ES-I3 (cell line): ENCODE measurements around the gene ZFAND6.
"Not testable (repeated sequence)": the region's sequence is repeated elsewhere in the genome, so short reads cannot be mapped to it uniquely, and the experiment has no call there.

ENCODE experiments used
- H3K36me3 ChIP-seq: 2 replicates; pipeline ENCODE4 v1.6.1; 2013; ENCODE audit warnings: mild to moderate bottlenecking, low read length, control low read depth, moderate library complexity; ENCODE audit not compliant: insufficient read depth
- H3K4me1 ChIP-seq: 2 replicates; pipeline ENCODE4 v1.6.1; 2013; ENCODE audit warnings: mild to moderate bottlenecking, control low read depth, low read length; ENCODE audit not compliant: insufficient read depth
- H3K9ac ChIP-seq: 2 replicates; pipeline ENCODE4 v1.6.1; 2013; ENCODE audit warnings: low read depth, mild to moderate bottlenecking, low read length, moderate library complexity
- H3K9me3 ChIP-seq: 2 replicates; pipeline ENCODE4 v1.6.1; 2013; ENCODE audit warnings: mild to moderate bottlenecking, low read length, moderate library complexity; ENCODE audit not compliant: control insufficient read depth, insufficient read depth

ZFAND6 gene

DNA sequence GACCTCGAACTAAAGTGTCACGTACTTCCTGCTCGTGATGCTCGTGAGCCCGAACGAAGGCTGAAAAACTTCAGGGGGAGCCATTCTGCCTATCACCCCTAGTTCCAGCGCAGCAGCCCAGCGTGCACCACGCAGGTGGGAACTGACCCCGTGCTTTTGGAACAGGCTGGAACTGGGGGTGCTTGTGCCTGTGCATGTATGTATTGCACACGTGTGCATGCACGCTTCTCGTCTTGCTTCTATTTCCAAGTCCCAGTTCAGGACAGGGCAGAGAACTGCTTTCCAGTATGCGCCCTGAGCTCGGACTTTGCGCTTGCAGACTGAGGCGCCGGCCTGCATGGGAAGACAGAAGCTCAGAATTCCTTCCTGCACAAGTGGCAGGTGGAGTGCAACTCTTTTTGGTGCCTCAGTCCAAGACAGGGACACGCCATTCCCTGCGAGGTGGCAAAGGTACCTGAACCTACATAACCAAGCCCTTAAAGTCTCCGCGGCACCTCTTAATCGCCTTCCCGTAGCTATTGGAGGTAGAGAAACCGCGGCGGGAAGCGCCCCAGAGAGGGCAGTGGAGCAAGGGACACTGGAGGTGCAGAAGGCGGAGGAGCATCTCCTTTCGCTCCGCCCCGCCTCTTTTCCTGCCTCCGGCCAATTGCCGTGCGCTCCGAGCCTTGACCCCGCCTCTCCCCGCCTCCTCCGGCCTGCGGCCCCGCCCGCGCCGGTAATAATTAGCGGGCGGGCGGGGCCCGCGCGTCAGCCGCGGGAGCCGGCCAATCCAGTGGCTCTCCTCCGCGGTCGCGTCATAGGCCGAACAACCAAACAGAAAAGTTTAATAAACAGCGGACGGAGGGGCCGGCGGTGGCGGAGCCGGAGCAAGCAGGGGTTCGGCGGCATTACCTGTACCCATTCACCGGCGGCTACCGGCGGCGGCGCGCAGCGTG lies at the start of gene ZFAND6:
TSS of gene ZFAND6 (plus strand) at position 826 of the 935 bp plus-strand sequence. CDS start 60,669 bp downstream, outside the sequence.
- no peaks in the 10 kb centered on the region for H3K36me3 ChIP-seq
- peak within 1 kb of the TSS; percentile 95 for H3K9ac ChIP-seq
- H3K4me1 ChIP-seq = peaks cover 12% of the 10 kb centered on the region
- no peaks in the 10 kb centered on the region for H3K9me3 ChIP-seq

- Histone ChIP-seq H3K9me3 (no peaks in the 10 kb centered on the region), H3K36me3 (no peaks in the 10 kb centered on the region), H3K4me1 (no peaks in the 10 kb centered on the region), H3K9ac (no peak overlapping the region)
Measured at GRCh38 chr15:80010131-80010673, 49.3 kb upstream of the ZFAND6 start.

- not testable (repeated sequence) for H3K9ac ChIP-seq, H3K9me3 ChIP-seq, H3K4me1 ChIP-seq, H3K36me3 ChIP-seq
Measured at GRCh38 chr15:80011041-80011523, 48.4 kb upstream of the ZFAND6 start.

- Histone ChIP-seq H3K4me1 (no peaks in the 10 kb centered on the region), H3K36me3 (no peaks in the 10 kb centered on the region), H3K9me3 (no peaks in the 10 kb centered on the region), H3K9ac (no peak overlapping the region)
Measured at GRCh38 chr15:80011596-80011995, 47.9 kb upstream of the ZFAND6 start.

- Histone ChIP-seq H3K9ac (no peak overlapping the region), H3K4me1 (no peaks in the 10 kb centered on the region), H3K9me3 (no peaks in the 10 kb centered on the region)
Measured at GRCh38 chr15:80012060-80012726, 47.3 kb upstream of the ZFAND6 start.

GRCh38 chr15:80014186-80014585 lies 45.3 kb upstream of the ZFAND6 start:
- not testable (repeated sequence) for H3K9ac ChIP-seq, H3K4me1 ChIP-seq, H3K36me3 ChIP-seq, H3K9me3 ChIP-seq

More at GRCh38 chr15:80012060-80012726, 47.3 kb upstream of the ZFAND6 start:
- H3K36me3 ChIP-seq = no peaks in the 10 kb centered on the region

- H3K9me3 ChIP-seq = no peaks in the 10 kb centered on the region
- no peaks in the 10 kb centered on the region for H3K4me1 ChIP-seq
- H3K9ac ChIP-seq = no peak overlapping the region
- no peaks in the 10 kb centered on the region for H3K36me3 ChIP-seq
Measured at GRCh38 chr15:80015156-80015555, 44.3 kb upstream of the ZFAND6 start.

- H3K36me3 ChIP-seq, H3K4me1 ChIP-seq, H3K9me3 ChIP-seq, H3K9ac ChIP-seq: not testable (repeated sequence)
Measured at GRCh38 chr15:80016506-80016905, 43.0 kb upstream of the ZFAND6 start.

DNA sequence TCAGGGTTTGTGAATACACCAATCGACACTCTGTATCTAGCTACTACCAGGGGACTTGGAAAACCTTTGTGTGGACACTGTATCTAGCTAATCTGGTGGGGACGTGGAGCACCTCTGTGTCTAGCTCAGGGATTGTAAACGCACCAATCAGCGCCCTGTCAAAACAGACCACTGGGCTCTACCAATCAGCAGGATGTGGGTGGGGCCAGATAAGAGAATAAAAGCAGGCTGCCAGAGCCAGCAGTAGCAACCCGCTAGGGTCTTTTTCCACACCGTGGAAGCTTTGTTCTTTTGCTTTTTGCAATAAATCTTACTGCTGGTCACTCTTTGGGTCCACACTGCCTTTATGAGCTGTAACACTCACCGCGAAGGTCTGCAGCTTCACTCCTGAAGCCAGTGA lies 42.3 kb upstream of the ZFAND6 start:
- not testable (repeated sequence) for H3K4me1 ChIP-seq, H3K36me3 ChIP-seq, H3K9me3 ChIP-seq, H3K9ac ChIP-seq

GRCh38 chr15:80019168-80019745 lies 40.2 kb upstream of the ZFAND6 start:
- no peaks in the 10 kb centered on the region for H3K36me3 ChIP-seq
- H3K9me3 ChIP-seq = no peaks in the 10 kb centered on the region
- H3K9ac ChIP-seq = no peak overlapping the region
- no peaks in the 10 kb centered on the region for H3K4me1 ChIP-seq

DNA sequence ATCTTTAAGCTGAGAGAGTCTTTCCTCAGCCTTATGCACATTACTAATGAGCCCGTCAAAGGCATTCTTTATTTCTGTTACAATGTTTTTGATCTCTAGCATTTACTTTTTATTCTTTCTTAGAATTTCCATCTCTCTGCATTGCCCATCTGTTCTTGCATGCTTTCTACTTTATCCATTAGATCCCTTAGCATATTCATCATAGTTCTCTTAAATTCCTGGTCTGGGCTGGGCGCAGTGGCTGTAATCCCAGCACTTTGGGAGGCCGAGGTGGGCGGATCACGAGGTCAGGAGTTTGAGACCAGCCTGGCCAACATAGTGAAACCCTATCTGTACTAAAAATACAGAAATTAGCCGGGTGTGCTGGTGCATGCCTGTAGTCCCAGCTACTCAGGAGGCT lies 39.3 kb upstream of the ZFAND6 start:
- not testable (repeated sequence) for H3K4me1 ChIP-seq, H3K9me3 ChIP-seq, H3K9ac ChIP-seq, H3K36me3 ChIP-seq

GRCh38 chr15:80020731-80021130 lies 38.7 kb upstream of the ZFAND6 start:
- Histone ChIP-seq H3K4me1 (no peaks in the 10 kb centered on the region), H3K36me3 (no peaks in the 10 kb centered on the region), H3K9me3 (no peaks in the 10 kb centered on the region), H3K9ac (no peak overlapping the region)

- peaks cover 10% of the 10 kb centered on the region for H3K4me1 ChIP-seq
- H3K9me3 ChIP-seq = no peaks in the 10 kb centered on the region
- no peak overlapping the region for H3K9ac ChIP-seq
- H3K36me3 ChIP-seq = no peaks in the 10 kb centered on the region
Measured at GRCh38 chr15:80026310-80026709, 33.2 kb upstream of the ZFAND6 start.

GRCh38 chr15:80026754-80027153 lies 32.7 kb upstream of the ZFAND6 start:
- H3K9me3 ChIP-seq = no peaks in the 10 kb centered on the region
- no peak overlapping the region for H3K9ac ChIP-seq
- peaks cover 10% of the 10 kb centered on the region for H3K4me1 ChIP-seq
- H3K36me3 ChIP-seq = no peaks in the 10 kb centered on the region
